Retinal pigment epithelial cell (primary cell): Measurements from ENCODE around the gene BBOF1.

Experiments used
- DNase-seq: peaks from one replicate; pipeline ENCODE4 v3.0.0-alpha.2; 2010; ENCODE audit warnings: low read depth
- H3K4me3 ChIP-seq: 2 replicates; pipeline ENCODE4 v1.5.1; 2011; ENCODE audit warnings: mild to moderate bottlenecking, low read length, control low read depth, moderate library complexity
- CTCF ChIP-seq: conservative IDR thresholded peaks from 2 replicates; pipeline ENCODE4 v1.5.1; 2011; ENCODE audit warnings: low read depth, low read length, control low read depth, inconsistent platforms

BBOF1 gene

GRCh38 chr14:74062809-74063150 lies 43.6 kb downstream of the BBOF1 start:
- TF ChIP-seq CTCF, result no peak
- no peak for DNase-seq

GRCh38 chr14:74064426-74064825 lies 45.3 kb downstream of the BBOF1 start:
- no peak for DNase-seq
- no peak overlapping the region for H3K4me3 ChIP-seq
- no peak for TF ChIP-seq CTCF

More at GRCh38 chr14:74062809-74063150, 43.6 kb downstream of the BBOF1 start:
- H3K4me3 ChIP-seq, result no peak overlapping the region

- no peak overlapping the region for H3K4me3 ChIP-seq
- no peak for DNase-seq
- TF ChIP-seq CTCF, result no peak
Observed at GRCh38 chr14:74064883-74065282, 45.7 kb downstream of the BBOF1 start.

GRCh38 chr14:74065746-74066575 lies 46.8 kb downstream of the BBOF1 start:
- TF ChIP-seq CTCF, result no peak
- DNase-seq, result no peak
- H3K4me3 ChIP-seq, result no peak overlapping the region

GRCh38 chr14:74077401-74077800 lies 58.3 kb downstream of the BBOF1 start:
- no peak for TF ChIP-seq CTCF

GRCh38 chr14:74080820-74081460 lies 61.8 kb downstream of the BBOF1 start:
- no peak for TF ChIP-seq CTCF
- H3K4me3 ChIP-seq, result no peak overlapping the region
- DNase-seq, result no peak

More at GRCh38 chr14:74077401-74077800, 58.3 kb downstream of the BBOF1 start:
- H3K4me3 ChIP-seq, result no peak overlapping the region
- no peak for DNase-seq

- DNase-seq, result no peak
- TF ChIP-seq CTCF, result no peak
- no peak overlapping the region for H3K4me3 ChIP-seq
Observed at GRCh38 chr14:74081491-74081890, 62.3 kb downstream of the BBOF1 start.
